HepG2 (cell line): ENCODE data around the gene SSNA1. TPM values are rescaled to one million over a fixed set of nuclear protein-coding genes. Genes with fewer than 3 reads are reported as not detected.

ENCODE experiments used
- EZH2 ChIP-seq: conservative IDR thresholded peaks from 2 replicates; pipeline ENCODE4 v1.6.1; 2012; ENCODE audit warnings: mild to moderate bottlenecking, low read depth, low read length, moderate library complexity
- HNRNPH1 ChIP-seq: fragments of 200-400 bp; formaldehyde crosslinking; optimal IDR thresholded peaks from 2 replicates; pipeline ENCODE3; 2017; ENCODE audit warnings: mild to moderate bottlenecking, low read depth, low read length
- HNRNPLL ChIP-seq: fragments of 200-400 bp; formaldehyde crosslinking; IDR thresholded peaks from 2 replicates; pipeline ENCODE4 v1.6.1; 2017; ENCODE audit warnings: mild to moderate bottlenecking, low read depth, low read length; ENCODE audit not compliant: poor library complexity, severe bottlenecking
- JUN ChIP-seq: sonication (generic); formaldehyde crosslinking; IDR thresholded peaks from 2 replicates; pipeline ENCODE4 v1.4.0; 2020; ENCODE audit warnings: mild to moderate bottlenecking, missing genetic modification reagents
- MED1 ChIP-seq: sonication (generic); formaldehyde crosslinking; IDR thresholded peaks from 2 replicates; pipeline ENCODE4 v1.4.0; 2020; ENCODE audit warnings: missing genetic modification reagents
- SMAD1 ChIP-seq: sonication (generic); formaldehyde crosslinking; IDR thresholded peaks from 2 replicates; pipeline ENCODE4 v1.4.0; 2020; ENCODE audit warnings: missing genetic modification reagents, low read depth, mild to moderate bottlenecking, borderline replicate concordance
- ZIK1 ChIP-seq: sonication (generic); formaldehyde crosslinking; IDR thresholded peaks from 2 replicates; pipeline ENCODE4 v1.5.0; 2020; ENCODE audit warnings: mild to moderate bottlenecking, low read depth, missing genetic modification reagents, borderline replicate concordance
- ZMYM2 ChIP-seq: sonication (generic); formaldehyde crosslinking; IDR thresholded peaks from 2 replicates; pipeline ENCODE4 v1.8.0; 2022; ENCODE audit warnings: mild to moderate bottlenecking, missing genetic modification reagents
- ZNF235 ChIP-seq: sonication (generic); formaldehyde crosslinking; IDR thresholded peaks from 2 replicates; pipeline ENCODE4 v1.8.1; 2023; ENCODE audit warnings: mild to moderate bottlenecking, missing genetic modification reagents, borderline replicate concordance
- ZNF737 ChIP-seq: sonication (generic); formaldehyde crosslinking; IDR thresholded peaks from 2 replicates; pipeline ENCODE4 v1.5.0; 2020; ENCODE audit warnings: missing genetic modification reagents, mild to moderate bottlenecking, borderline replicate concordance
- ZNF841 ChIP-seq: sonication (generic); formaldehyde crosslinking; IDR thresholded peaks from 2 replicates; pipeline ENCODE4 v1.8.1; 2023; ENCODE audit warnings: missing genetic modification reagents, borderline replicate concordance
- polyA plus RNA-seq, 8 experiments: library from polyadenylated mRNA; depleted of rRNA in 3 of 8; stranded (reverse) in 7 of 8; unstranded in 1 of 8; fragments of >200 nt; fragmentation: Illumina TruSeq in 4 of 8; extraction: Trizol in 4 of 8; gene quantifications; 2 replicates each; pipeline versions ENCODE4 v1.2.1 to v1.2.3, GENCODE V29; 2011 to 2016; ENCODE audit warnings: low read depth in 4 of 8, missing spikeins in 1 of 8, mixed read lengths in 1 of 8; ENCODE audit not compliant: insufficient read depth in 1 of 8
- total RNA-seq, 5 experiments: library from RNA; depleted of rRNA; stranded (reverse); fragments of >200 nt; fragmentation: Illumina TruSeq; extraction: Trizol; gene quantifications; 2 replicates each; pipeline ENCODE4 v1.2.3, GENCODE V29; 2016; ENCODE audit warnings: low read depth in 1 of 5
- TF ChIP-seq, protein P1 (sequence below): sonication (generic); formaldehyde crosslinking; IDR thresholded peaks from 2 replicates; pipeline ENCODE4 v1.8.1; 2023; ENCODE audit warnings: missing genetic modification reagents, mild to moderate bottlenecking, borderline replicate concordance
- TF ChIP-seq, protein P2 (sequence below): sonication (generic); formaldehyde crosslinking; IDR thresholded peaks from 2 replicates; pipeline ENCODE4 v1.4.0; 2020; ENCODE audit warnings: low read depth, mild to moderate bottlenecking, missing genetic modification reagents
- TF ChIP-seq, protein P3 (sequence below): sonication (generic); formaldehyde crosslinking; IDR thresholded peaks from 2 replicates; pipeline ENCODE4 v1.4.0; 2020; ENCODE audit warnings: low read depth, missing genetic modification reagents
- TF ChIP-seq, protein P4 (sequence below): sonication (generic); formaldehyde crosslinking; IDR thresholded peaks from 2 replicates; pipeline ENCODE4 v1.4.0; 2020; ENCODE audit warnings: missing genetic modification reagents
- TF ChIP-seq, protein P5 (sequence below): sonication (generic); formaldehyde crosslinking; IDR thresholded peaks from 2 replicates; pipeline ENCODE4 v1.5.1; 2020; ENCODE audit warnings: missing genetic modification reagents, mild to moderate bottlenecking, borderline replicate concordance

Gene SSNA1
- total and polyA plus RNA-seq, 2 of the 13 experiments (the other 11 are each of a cell fraction or from before 2014, with no cell fraction given), result 35.9 to 49.4 TPM

DNA sequence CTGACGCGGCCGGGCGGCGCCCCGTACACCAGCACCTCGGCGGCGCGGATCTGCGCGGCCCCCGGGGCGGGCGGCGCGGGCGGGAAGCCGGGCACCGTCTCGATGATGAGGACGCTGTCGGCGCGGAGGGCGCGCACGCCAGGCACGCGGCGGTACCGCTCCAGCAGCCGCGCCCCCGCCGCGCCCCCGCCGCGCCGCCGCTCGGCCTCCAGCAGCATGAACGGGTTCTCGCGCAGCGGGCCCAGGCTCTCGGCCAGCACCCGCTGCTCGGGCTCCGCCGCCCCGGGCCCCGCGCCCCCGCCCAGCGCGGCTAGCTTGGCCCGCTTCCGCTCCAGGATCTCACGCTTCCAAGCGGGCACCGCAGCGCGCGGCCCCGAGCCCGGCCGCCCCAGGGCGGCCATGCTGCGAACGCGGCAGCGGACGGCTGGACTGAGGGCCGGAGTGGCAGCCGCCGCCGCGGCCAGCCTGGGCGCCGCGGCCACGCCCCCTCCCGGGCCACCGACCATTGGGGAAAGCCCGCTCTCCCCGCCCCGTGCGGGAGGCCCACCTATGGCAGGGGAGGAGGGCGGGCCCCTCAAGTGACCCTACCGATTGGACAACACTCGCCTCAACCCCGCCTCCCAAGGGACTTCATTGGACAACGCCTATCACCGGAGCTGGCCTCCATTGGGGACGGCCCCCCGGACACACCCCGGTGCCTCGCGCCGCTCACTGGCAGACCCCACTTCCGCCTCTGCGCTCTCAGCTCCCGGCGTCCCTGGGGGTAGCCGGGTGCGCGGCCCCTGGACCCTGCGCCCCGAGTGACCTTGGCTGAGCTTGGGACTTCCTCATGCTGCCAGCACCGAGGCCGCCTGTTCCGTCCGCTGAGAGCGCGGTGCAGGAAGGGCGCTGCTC is 12.1 kb downstream of the SSNA1 start, which contains the start of gene TPRN (continued):
- TF ChIP-seq, protein P1, sequence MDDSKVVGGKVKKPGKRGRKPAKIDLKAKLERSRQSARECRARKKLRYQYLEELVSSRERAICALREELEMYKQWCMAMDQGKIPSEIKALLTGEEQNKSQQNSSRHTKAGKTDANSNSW (CRISPR knock-in tag), result no peak
- TF ChIP-seq HNRNPH1 (no peak), ZMYM2 (CRISPR knock-in tag) (0 out of 2 replicates have a peak, but pooled peaks have one; percentile 52), MED1 (CRISPR knock-in tag) (peak; percentile 90), ZNF841 (CRISPR knock-in tag) (no peak), ZNF737 (CRISPR knock-in tag) (no peak), HNRNPLL (peak; percentile 74), ZIK1 (CRISPR knock-in tag) (no peak), EZH2 (no peak), SMAD1 (CRISPR knock-in tag) (no peak), ZNF235 (no peak), JUN (CRISPR knock-in tag) (peak; percentile 31; the same call in 1 of the 2 replicates)
- TF ChIP-seq, protein P2, sequence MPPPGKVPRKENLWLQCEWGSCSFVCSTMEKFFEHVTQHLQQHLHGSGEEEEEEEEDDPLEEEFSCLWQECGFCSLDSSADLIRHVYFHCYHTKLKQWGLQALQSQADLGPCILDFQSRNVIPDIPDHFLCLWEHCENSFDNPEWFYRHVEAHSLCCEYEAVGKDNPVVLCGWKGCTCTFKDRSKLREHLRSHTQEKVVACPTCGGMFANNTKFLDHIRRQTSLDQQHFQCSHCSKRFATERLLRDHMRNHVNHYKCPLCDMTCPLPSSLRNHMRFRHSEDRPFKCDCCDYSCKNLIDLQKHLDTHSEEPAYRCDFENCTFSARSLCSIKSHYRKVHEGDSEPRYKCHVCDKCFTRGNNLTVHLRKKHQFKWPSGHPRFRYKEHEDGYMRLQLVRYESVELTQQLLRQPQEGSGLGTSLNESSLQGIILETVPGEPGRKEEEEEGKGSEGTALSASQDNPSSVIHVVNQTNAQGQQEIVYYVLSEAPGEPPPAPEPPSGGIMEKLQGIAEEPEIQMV (CRISPR knock-in tag), result 0 out of 2 replicates have a peak, but pooled peaks have one; percentile 18
- TF ChIP-seq, protein P3, sequence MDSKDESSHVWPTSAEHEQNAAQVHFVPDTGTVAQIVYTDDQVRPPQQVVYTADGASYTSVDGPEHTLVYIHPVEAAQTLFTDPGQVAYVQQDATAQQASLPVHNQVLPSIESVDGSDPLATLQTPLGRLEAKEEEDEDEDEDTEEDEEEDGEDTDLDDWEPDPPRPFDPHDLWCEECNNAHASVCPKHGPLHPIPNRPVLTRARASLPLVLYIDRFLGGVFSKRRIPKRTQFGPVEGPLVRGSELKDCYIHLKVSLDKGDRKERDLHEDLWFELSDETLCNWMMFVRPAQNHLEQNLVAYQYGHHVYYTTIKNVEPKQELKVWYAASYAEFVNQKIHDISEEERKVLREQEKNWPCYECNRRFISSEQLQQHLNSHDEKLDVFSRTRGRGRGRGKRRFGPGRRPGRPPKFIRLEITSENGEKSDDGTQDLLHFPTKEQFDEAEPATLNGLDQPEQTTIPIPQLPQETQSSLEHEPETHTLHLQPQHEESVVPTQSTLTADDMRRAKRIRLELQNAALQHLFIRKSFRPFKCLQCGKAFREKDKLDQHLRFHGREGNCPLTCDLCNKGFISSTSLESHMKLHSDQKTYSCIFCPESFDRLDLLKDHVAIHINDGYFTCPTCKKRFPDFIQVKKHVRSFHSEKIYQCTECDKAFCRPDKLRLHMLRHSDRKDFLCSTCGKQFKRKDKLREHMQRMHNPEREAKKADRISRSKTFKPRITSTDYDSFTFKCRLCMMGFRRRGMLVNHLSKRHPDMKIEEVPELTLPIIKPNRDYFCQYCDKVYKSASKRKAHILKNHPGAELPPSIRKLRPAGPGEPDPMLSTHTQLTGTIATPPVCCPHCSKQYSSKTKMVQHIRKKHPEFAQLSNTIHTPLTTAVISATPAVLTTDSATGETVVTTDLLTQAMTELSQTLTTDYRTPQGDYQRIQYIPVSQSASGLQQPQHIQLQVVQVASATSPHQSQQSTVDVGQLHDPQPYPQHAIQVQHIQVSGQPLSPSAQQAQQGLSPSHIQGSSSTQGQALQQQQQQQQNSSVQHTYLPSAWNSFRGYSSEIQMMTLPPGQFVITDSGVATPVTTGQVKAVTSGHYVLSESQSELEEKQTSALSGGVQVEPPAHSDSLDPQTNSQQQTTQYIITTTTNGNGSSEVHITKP (CRISPR knock-in tag), result peak; percentile 70
- TF ChIP-seq, protein P4, sequence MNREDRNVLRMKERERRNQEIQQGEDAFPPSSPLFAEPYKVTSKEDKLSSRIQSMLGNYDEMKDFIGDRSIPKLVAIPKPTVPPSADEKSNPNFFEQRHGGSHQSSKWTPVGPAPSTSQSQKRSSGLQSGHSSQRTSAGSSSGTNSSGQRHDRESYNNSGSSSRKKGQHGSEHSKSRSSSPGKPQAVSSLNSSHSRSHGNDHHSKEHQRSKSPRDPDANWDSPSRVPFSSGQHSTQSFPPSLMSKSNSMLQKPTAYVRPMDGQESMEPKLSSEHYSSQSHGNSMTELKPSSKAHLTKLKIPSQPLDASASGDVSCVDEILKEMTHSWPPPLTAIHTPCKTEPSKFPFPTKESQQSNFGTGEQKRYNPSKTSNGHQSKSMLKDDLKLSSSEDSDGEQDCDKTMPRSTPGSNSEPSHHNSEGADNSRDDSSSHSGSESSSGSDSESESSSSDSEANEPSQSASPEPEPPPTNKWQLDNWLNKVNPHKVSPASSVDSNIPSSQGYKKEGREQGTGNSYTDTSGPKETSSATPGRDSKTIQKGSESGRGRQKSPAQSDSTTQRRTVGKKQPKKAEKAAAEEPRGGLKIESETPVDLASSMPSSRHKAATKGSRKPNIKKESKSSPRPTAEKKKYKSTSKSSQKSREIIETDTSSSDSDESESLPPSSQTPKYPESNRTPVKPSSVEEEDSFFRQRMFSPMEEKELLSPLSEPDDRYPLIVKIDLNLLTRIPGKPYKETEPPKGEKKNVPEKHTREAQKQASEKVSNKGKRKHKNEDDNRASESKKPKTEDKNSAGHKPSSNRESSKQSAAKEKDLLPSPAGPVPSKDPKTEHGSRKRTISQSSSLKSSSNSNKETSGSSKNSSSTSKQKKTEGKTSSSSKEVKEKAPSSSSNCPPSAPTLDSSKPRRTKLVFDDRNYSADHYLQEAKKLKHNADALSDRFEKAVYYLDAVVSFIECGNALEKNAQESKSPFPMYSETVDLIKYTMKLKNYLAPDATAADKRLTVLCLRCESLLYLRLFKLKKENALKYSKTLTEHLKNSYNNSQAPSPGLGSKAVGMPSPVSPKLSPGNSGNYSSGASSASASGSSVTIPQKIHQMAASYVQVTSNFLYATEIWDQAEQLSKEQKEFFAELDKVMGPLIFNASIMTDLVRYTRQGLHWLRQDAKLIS, result no peak
- TF ChIP-seq, protein P5, sequence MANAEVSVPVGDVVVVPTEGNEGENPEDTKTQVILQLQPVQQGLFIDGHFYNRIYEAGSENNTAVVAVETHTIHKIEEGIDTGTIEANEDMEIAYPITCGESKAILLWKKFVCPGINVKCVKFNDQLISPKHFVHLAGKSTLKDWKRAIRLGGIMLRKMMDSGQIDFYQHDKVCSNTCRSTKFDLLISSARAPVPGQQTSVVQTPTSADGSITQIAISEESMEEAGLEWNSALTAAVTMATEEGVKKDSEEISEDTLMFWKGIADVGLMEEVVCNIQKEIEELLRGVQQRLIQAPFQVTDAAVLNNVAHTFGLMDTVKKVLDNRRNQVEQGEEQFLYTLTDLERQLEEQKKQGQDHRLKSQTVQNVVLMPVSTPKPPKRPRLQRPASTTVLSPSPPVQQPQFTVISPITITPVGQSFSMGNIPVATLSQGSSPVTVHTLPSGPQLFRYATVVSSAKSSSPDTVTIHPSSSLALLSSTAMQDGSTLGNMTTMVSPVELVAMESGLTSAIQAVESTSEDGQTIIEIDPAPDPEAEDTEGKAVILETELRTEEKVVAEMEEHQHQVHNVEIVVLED (CRISPR knock-in tag), result peak; percentile 83
